ENCODE results near the gene ASPM.

The ASPM gene

DNA sequence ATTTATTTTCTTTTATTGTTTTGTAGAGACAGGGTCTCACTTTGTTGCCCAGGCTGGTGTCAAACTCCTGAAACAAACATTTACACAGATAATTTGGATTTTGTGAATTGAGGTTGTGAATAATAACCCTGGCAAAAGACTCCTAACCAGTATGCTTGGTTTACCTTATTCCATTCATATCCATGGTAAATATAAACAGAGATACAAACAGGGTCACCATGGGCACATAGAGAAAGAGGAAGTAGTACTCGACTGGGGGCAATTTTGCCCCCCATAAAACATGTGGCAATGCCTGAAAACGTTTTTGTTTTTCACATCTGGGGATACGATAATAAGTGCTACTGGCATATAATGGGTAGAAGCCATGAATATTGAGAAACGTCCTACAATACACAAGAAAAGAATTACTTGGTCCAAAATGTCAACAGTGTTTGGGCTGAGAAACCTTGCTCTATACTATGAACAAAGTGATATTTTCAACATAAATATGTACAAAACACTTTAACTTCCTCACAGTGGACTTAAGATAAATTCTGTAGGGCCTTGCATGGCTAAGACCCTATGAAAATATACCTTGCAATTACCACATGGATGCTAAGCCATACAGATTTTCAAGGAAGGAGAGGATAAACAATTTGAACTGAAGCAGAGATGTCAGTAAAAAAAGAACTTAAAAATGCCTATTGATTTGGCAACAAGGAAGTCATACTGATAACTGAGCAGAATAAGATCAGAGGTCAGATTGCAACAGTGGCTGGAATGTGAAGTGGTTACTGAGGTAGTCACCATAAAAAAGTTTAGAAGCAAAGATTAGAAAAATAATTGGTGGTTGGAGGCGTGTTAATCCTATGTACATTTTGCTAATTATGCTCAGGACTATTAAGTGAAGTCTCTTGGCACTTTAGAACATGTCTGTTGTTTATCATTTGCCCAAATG, 27.4 kb upstream of the ASPM start:
- no peak for DNase-seq
- Histone ChIP-seq H3K27ac (no peak overlapping the region), H3K27me3 (ENCODE audit: insufficient read depth, low read depth, severe bottlenecking) (no peaks in the 10 kb centered on the region), H3K4me3 (ENCODE audit: low read depth, low read length) (no peak overlapping the region), H3K36me3 (peaks cover 33% of the 10 kb centered on the region), H3K9me3 (ENCODE audit: severe bottlenecking) (no peaks in the 10 kb centered on the region)
- TF ChIP-seq, protein P1, sequence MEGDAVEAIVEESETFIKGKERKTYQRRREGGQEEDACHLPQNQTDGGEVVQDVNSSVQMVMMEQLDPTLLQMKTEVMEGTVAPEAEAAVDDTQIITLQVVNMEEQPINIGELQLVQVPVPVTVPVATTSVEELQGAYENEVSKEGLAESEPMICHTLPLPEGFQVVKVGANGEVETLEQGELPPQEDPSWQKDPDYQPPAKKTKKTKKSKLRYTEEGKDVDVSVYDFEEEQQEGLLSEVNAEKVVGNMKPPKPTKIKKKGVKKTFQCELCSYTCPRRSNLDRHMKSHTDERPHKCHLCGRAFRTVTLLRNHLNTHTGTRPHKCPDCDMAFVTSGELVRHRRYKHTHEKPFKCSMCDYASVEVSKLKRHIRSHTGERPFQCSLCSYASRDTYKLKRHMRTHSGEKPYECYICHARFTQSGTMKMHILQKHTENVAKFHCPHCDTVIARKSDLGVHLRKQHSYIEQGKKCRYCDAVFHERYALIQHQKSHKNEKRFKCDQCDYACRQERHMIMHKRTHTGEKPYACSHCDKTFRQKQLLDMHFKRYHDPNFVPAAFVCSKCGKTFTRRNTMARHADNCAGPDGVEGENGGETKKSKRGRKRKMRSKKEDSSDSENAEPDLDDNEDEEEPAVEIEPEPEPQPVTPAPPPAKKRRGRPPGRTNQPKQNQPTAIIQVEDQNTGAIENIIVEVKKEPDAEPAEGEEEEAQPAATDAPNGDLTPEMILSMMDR (IDR thresholded peaks at IDR 0.05; ENCODE audit: low read depth, low read length) = no peak

DNA sequence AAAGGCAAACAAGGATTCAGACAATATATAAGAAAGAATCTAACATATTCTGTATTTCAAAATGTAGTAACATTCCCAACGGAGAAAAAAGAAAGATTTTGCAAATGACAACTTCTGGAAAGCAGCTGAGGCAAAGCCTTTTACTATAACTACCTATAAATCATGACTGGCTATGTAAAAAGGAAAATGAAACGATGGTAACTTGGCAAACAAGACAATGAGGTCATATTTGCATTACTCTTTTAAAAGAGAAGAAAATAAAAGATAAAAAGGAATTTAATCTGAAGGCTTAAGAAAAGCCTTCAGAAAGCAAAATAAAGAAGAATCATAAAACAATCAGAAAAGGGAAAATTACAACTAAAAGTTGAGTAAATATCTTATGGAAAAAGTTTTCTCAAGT, 25.1 kb upstream of the ASPM start:
- Histone ChIP-seq H3K27ac (no peak overlapping the region), H3K9me3 (ENCODE audit: severe bottlenecking) (no peaks in the 10 kb centered on the region), H3K4me3 (ENCODE audit: low read depth, low read length) (no peak overlapping the region), H3K36me3 (peaks cover 21% of the 10 kb centered on the region), H3K27me3 (ENCODE audit: insufficient read depth, low read depth, severe bottlenecking) (no peaks in the 10 kb centered on the region)
- TF ChIP-seq, protein P1 (IDR thresholded peaks at IDR 0.05; ENCODE audit: low read depth, low read length) = no peak
- DNase-seq = no peak

DNA sequence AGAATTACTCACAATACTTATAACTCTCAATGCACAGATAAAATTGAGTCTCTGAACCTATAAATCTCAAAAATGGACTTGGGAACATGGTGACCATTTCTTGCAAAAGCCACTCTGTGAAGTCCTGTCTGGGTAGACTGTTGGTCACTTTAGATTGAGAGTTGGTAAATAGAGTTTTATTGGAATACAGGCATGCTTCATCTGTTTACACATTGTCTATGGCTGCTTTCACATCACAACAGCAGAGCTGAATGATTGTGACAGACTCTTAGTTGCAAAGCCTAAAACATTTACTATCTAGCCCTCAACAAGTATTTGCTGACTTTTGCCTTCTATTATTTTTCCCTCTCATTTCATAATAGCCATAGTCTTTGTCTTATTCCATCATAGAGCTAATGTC, 24.1 kb upstream of the ASPM start:
- Histone ChIP-seq H3K36me3 (peaks cover 14% of the 10 kb centered on the region), H3K9me3 (ENCODE audit: severe bottlenecking) (no peaks in the 10 kb centered on the region), H3K27me3 (ENCODE audit: insufficient read depth, low read depth, severe bottlenecking) (no peaks in the 10 kb centered on the region), H3K27ac (no peak overlapping the region), H3K4me3 (ENCODE audit: low read depth, low read length) (no peak overlapping the region)
- DNase-seq = no peak
- TF ChIP-seq, protein P1 (IDR thresholded peaks at IDR 0.05; ENCODE audit: low read depth, low read length) = no peak

DNA sequence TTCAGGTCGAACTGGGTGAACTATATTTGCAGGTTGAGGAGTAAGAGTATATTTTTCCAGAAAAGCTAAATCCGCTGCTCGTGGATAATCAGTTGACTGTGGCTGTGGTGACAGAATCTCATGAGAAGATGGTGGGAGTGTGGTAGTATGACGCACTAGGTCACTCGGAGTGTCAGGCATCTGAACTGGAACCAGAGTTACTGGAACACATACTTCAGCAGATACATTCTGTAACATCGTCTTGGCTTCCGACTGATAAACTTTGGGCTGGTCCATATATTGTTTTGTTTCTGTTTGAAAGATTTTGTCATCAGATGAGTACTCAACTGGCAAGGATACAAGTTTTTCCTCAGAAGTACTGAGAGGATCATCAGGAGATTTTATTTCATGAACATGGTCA, 13.0 kb upstream of the ASPM start:
- H3K27ac ChIP-seq = no peak overlapping the region
- no peaks in the 10 kb centered on the region for H3K27me3 ChIP-seq (ENCODE audit: insufficient read depth, low read depth, severe bottlenecking)
- TF ChIP-seq, protein P1 (IDR thresholded peaks at IDR 0.05; ENCODE audit: low read depth, low read length) = no peak
- no peaks in the 10 kb centered on the region for H3K9me3 ChIP-seq (ENCODE audit: severe bottlenecking)
- peaks cover 5% of the 10 kb centered on the region for H3K36me3 ChIP-seq
- no peak for DNase-seq
- no peak overlapping the region for H3K4me3 ChIP-seq (ENCODE audit: low read depth, low read length)

DNA sequence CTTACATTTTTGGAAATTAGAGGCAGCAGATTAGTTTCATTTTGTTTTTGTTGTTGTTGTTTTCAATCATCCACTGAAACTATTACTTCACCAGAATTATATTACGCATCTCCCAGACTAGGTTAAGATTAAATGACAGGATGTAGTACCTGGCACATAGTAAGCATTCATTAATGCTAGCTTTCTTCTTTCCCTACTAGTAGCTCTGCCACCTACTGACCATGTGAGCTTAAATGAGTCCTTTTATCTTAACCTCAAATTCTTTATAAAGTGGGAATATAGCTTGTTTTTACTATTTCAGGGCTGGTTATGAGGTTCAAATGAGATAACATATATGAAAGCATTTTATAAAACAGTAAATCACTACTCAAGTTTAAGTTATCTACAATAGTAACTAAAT, 10.2 kb upstream of the ASPM start:
- Histone ChIP-seq H3K36me3 (peaks cover 5% of the 10 kb centered on the region), H3K27me3 (ENCODE audit: insufficient read depth, low read depth, severe bottlenecking) (no peaks in the 10 kb centered on the region), H3K9me3 (ENCODE audit: severe bottlenecking) (no peaks in the 10 kb centered on the region), H3K4me3 (ENCODE audit: low read depth, low read length) (no peak overlapping the region), H3K27ac (no peak overlapping the region)
- TF ChIP-seq, protein P1 (IDR thresholded peaks at IDR 0.05; ENCODE audit: low read depth, low read length) = peak; percentile 27; the same call in 1 of the 2 replicates
- no peak for DNase-seq

Measured in WERI-Rb-1 (cell line).